OCI-LY1 (cell line): ENCODE results near the gene ZNF584.

Experiments
- H2AFZ ChIP-seq: fragments of 200-600 bp; sonication (generic), shearing (Covaris generic); 2 replicates; pipeline ENCODE4 v1.6.0; 2014; ENCODE audit warnings: antibody characterized with exemption, mild to moderate bottlenecking, low read length
- H3F3A ChIP-seq: fragments of 200-600 bp; sonication (generic), shearing (Covaris generic); 2 replicates; pipeline ENCODE4 v1.6.0; 2014; ENCODE audit warnings: mild to moderate bottlenecking, antibody characterized with exemption, low read length, moderate library complexity; ENCODE audit not compliant: insufficient read depth
- H3K27ac ChIP-seq: fragments of 200-600 bp; sonication (generic); 2 replicates; pipeline ENCODE4 v1.5.1; 2014; ENCODE audit warnings: low read length, mixed run types, mild to moderate bottlenecking, low read depth; ENCODE audit not compliant: poor library complexity, severe bottlenecking
- H3K27me3 ChIP-seq: fragments of 200-600 bp; sonication (generic); 2 replicates; pipeline ENCODE4 v1.6.0; 2014; ENCODE audit warnings: antibody characterized with exemption, mild to moderate bottlenecking, low read length, moderate library complexity; ENCODE audit not compliant: insufficient read depth
- H3K36me3 ChIP-seq: fragments of 200-600 bp; sonication (generic); 2 replicates; pipeline ENCODE4 v1.6.1; 2014; ENCODE audit warnings: mild to moderate bottlenecking, antibody characterized with exemption, low read length, moderate library complexity, mixed read lengths; ENCODE audit not compliant: insufficient read depth
- H3K4me1 ChIP-seq: fragments of 200-600 bp; sonication (generic); 2 replicates; pipeline ENCODE4 v1.5.1; 2014; ENCODE audit warnings: mild to moderate bottlenecking, low read length, moderate library complexity; ENCODE audit not compliant: insufficient read depth, severe bottlenecking
- H3K4me2 ChIP-seq: fragments of 200-600 bp; sonication (generic), shearing (Covaris generic); 2 replicates; pipeline ENCODE4 v1.6.1; 2014; ENCODE audit warnings: low read length
- H3K4me3 ChIP-seq: fragments of 200-600 bp; sonication (generic); 2 replicates; pipeline ENCODE4 v1.5.1; 2014; ENCODE audit warnings: low read length, low read depth, mild to moderate bottlenecking, mixed read lengths; ENCODE audit not compliant: poor library complexity, severe bottlenecking
- H3K79me2 ChIP-seq: fragments of 200-600 bp; shearing (Covaris generic); 2 replicates; pipeline ENCODE4 v1.6.1; 2016; ENCODE audit warnings: mixed run types, low read length, mixed read lengths; ENCODE audit not compliant: insufficient read depth
- H3K9ac ChIP-seq: fragments of 200-600 bp; sonication (generic), shearing (Covaris generic); 2 replicates; pipeline ENCODE4 v1.6.1; 2014; ENCODE audit warnings: mild to moderate bottlenecking, low read length, mixed read lengths
- H3K9me2 ChIP-seq: fragments of 200-600 bp; sonication (generic), shearing (Covaris generic); 2 replicates; pipeline ENCODE4 v1.6.1; 2014; ENCODE audit warnings: low read depth, mild to moderate bottlenecking, low read length, mixed read lengths
- H3K9me3 ChIP-seq: fragments of 200-600 bp; shearing (Covaris generic); 2 replicates; pipeline ENCODE4 v1.6.1; 2014; ENCODE audit warnings: low read length, mixed read lengths
- H4K20me1 ChIP-seq: fragments of 200-600 bp; sonication (generic), shearing (Covaris generic); 2 replicates; pipeline ENCODE4 v1.6.0; 2016; ENCODE audit warnings: mild to moderate bottlenecking, low read length; ENCODE audit not compliant: insufficient read depth
- CTCF ChIP-seq: fragments of 200-600 bp; sonication (generic), shearing (Covaris generic); IDR thresholded peaks from 2 replicates; pipeline ENCODE4 v1.5.1; 2017; ENCODE audit warnings: mild to moderate bottlenecking, antibody characterized with exemption, low read length, moderate library complexity, mixed read lengths
- EZH2 ChIP-seq: fragments of 200-600 bp; sonication (generic), shearing (Covaris generic); IDR thresholded peaks from 2 replicates; pipeline ENCODE4 v1.8.0; 2017; ENCODE audit warnings: borderline replicate concordance, mixed run types, mild to moderate bottlenecking, antibody characterized with exemption, low read length, moderate library complexity, mixed read lengths

The ZNF584 gene

DNA sequence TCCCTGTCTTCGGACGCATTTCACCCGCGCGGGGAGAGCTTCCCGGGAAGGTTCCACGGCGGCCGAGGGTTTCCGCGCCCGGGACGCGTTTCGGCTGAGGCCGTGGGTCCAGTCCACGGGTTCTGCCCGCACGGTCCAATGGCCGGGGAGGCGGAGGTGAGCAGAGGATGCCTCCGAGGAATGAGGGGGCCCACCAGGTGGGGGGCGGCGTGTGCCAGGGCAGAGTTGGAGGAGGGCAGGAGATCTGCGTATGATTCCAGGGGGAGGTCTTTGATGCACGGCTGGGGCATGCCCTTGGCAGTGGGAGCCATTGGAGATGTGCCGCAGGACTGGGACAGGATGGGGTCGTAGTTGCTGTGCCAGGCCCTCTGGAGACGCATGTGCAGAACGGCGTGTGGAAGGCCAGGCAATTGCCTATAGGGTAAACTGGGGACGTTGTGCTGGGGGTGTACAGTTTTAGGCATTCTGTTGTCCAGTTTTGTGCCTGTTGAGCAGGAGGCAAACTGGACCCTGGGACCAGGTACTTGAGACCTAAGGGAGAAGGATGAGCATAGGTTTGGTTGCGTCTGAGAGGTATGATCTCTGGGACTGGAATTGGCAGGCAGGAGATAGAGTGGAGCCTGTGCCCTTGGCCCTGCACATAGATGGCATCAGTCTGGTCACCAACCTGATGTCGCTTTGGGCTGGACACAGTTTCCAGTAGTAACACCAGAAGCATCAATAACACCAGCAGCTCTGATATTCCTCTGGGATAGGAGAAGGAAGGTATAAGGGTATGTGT is 751 bp downstream of the ZNF584 start:
- Histone ChIP-seq H3K9me2 (no peaks in the 10 kb centered on the region), H3K9ac (peak overlapping the region; percentile 87), H3K4me1 (peaks cover 23% of the 10 kb centered on the region), H3K9me3 (no peaks in the 10 kb centered on the region), H3K27me3 (no peaks in the 10 kb centered on the region), H3K4me2 (peak overlapping the region; percentile 98), H3K79me2 (no peaks in the 10 kb centered on the region), H4K20me1 (no peaks in the 10 kb centered on the region), H3K27ac (no peak overlapping the region), H3K36me3 (no peaks in the 10 kb centered on the region), H3K4me3 (peak overlapping the region; percentile 90), H3F3A (no peaks in the 10 kb centered on the region), H2AFZ (no peak overlapping the region)
- TF ChIP-seq EZH2 (no peak), CTCF (no peak)

- TF ChIP-seq EZH2 = no peak
- TF ChIP-seq CTCF = no peak
- H3K36me3 ChIP-seq = peaks cover 46% of the 10 kb centered on the region
- H2AFZ ChIP-seq = no peak overlapping the region
- no peaks in the 10 kb centered on the region for H3F3A ChIP-seq
- H3K79me2 ChIP-seq = no peaks in the 10 kb centered on the region
- H3K27me3 ChIP-seq = no peaks in the 10 kb centered on the region
- no peaks in the 10 kb centered on the region for H4K20me1 ChIP-seq
- no peaks in the 10 kb centered on the region for H3K9me2 ChIP-seq
- H3K4me3 ChIP-seq = no peak overlapping the region
- H3K27ac ChIP-seq = no peak overlapping the region
- H3K4me1 ChIP-seq = no peaks in the 10 kb centered on the region
- H3K9ac ChIP-seq = no peak overlapping the region
- no peak overlapping the region for H3K4me2 ChIP-seq
- peaks cover 8% of the 10 kb centered on the region for H3K9me3 ChIP-seq
Measured at GRCh38 chr19:58416604-58417003, 8.2 kb downstream of the ZNF584 start.

- no peaks in the 10 kb centered on the region for H4K20me1 ChIP-seq
Measured at GRCh38 chr19:58417071-58417470, 8.6 kb downstream of the ZNF584 start.

More at GRCh38 chr19:58417071-58417470, 8.6 kb downstream of the ZNF584 start:
- Histone ChIP-seq H3K4me1 (no peaks in the 10 kb centered on the region), H3K4me3 (no peak overlapping the region), H3K4me2 (no peak overlapping the region), H2AFZ (no peak overlapping the region), H3K79me2 (no peaks in the 10 kb centered on the region), H3K27ac (no peak overlapping the region), H3K36me3 (peaks cover 46% of the 10 kb centered on the region), H3K9me3 (peaks cover 8% of the 10 kb centered on the region), H3F3A (no peaks in the 10 kb centered on the region), H3K27me3 (no peaks in the 10 kb centered on the region), H3K9me2 (no peaks in the 10 kb centered on the region), H3K9ac (no peak overlapping the region)
- no peak for TF ChIP-seq CTCF
- TF ChIP-seq EZH2 = no peak
